Stromal cell of bone marrow (primary cell): ENCODE data around the gene PTGER2.
A peak's percentile ranks its signal among the peaks of the same experiment; 100 is the strongest.

Source experiments
- DNase-seq: peaks from one replicate; pipeline ENCODE4 v3.0.0-alpha.2; 2012; ENCODE audit warnings: low read depth

Gene PTGER2

DNA sequence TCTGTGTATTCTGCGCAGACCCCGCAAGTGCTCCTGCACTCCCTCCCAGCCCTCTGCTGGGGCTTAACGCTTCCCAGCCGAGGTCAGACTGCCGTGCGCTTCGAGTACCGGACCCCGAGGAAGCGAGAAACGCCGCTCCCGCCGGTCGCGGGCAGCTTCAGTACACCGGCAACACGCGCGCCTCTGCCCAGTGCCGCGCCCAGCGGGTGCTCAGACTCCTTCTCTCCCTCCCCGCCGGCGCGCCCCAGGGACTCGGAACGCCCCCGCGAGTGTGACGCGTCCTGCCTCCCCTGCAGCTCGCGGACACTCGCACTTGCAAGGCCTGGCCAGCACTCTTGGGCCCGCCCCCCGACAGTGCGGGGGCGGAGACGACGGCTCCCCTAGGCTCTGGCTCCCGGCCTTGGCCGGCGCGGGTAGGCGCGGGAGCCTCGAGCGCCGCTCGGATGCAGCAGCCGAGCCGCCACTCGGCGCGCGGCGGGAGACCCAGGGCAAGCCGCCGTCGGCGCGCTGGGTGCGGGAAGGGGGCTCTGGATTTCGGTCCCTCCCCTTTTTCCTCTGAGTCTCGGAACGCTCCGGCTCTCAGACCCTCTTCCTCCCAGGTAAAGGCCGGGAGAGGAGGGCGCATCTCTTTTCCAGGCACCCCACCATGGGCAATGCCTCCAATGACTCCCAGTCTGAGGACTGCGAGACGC, at the start of gene PTGER2:
Gene PTGER2 (plus strand): TSS at position 410 of the 692 bp plus-strand sequence. CDS start 237 bp downstream, at position 647.
- peak; percentile 74 for DNase-seq

DNA sequence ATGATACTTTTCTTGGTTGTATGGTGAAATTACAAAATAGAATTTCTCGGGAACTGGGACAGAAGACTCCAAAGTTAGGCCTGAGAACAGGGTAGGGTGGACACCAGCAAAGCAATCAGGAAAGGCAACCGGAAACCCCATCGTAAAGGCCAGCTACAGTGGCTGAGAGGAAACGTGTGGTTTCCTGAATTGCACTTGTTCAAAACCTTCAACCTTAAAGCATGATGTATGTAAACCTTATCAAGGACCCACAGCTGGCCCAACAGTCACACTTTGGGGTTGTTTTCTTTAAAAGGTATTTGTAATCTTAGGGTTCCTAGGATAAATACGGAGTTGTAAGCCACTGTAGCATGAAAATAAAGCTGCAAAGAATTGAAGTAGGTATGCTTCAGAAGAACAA, 48.9 kb upstream of the PTGER2 start:
- DNase-seq: no peak

GRCh38 chr14:52266179-52266578, 47.9 kb upstream of the PTGER2 start:
- DNase-seq: peak; percentile 98

DNA sequence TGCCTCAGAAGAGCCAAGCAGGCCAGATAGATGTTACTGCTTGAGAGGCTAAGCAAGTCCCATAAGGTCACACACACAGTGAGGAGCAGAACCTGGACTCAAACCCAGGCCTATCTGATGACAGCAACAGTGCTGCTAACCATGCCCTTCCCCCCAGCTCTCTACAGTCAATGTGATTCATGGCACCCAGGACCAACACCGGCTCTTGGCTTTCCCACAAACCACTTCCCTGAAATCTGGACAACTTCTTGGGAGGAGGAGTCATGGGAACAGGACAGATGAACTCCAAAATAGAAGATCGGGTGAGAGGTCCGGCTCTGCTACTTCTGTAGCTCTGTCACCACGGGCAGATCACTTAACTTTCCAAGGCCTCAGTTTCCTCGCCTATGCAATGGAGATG, 47.3 kb upstream of the PTGER2 start:
- DNase-seq: peak; percentile 83

- DNase-seq: no peak
Measured at GRCh38 chr14:52267501-52268278, 46.4 kb upstream of the PTGER2 start, which contains the start of gene PTGDR. PTGDR (plus strand) TSS chr14:52267698; CDS start chr14:52267815, 117 bp downstream.

DNA sequence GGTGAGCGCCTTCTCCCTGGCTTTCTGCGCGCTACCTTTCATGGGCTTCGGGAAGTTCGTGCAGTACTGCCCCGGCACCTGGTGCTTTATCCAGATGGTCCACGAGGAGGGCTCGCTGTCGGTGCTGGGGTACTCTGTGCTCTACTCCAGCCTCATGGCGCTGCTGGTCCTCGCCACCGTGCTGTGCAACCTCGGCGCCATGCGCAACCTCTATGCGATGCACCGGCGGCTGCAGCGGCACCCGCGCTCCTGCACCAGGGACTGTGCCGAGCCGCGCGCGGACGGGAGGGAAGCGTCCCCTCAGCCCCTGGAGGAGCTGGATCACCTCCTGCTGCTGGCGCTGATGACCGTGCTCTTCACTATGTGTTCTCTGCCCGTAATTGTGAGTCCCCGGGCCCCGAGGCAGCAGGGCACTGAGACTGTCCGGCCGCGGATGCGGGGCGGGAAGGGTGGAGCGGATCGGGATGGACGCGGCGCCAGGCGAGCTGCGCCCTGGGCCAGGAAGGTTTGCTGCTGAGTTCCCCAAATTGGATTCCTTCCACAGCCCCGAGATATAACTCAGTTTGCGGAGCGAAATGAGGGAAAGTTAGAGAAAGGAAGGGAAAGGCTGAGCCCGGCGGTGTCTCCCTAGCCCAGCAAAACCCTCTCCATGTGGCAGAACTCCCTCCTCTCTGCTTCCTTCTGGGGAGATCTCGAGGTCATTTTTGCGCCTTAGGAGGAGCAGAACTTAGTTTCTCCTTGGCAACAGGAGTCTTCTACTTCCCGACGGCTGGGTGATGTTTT, 45.6 kb upstream of the PTGER2 start:
- DNase-seq: no peak

- DNase-seq: no peak
Measured at GRCh38 chr14:52269100-52269499, 45.0 kb upstream of the PTGER2 start.

- DNase-seq: no peak
Measured at GRCh38 chr14:52269982-52270381, 44.1 kb upstream of the PTGER2 start.

DNA sequence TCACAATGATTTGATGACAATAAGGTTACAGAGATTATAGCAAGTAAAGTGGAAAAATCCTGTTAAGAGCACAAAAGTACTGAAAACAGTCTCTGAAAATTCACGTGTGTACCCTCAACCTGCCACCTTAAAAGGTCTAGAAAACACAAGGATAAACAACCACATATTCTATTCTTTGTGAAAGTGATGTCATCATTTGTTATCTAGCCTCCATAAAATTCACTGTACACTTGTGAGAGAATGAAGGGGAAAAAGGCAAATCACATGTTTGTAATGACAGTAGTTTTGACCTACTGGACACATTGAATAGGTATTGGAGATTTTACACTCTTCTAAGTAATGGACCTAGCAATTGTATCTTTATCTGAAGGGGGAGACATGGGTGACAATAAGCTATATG, 42.6 kb upstream of the PTGER2 start:
- no peak for DNase-seq

- no peak for DNase-seq
Measured at GRCh38 chr14:52272375-52272774, 41.7 kb upstream of the PTGER2 start.

DNA sequence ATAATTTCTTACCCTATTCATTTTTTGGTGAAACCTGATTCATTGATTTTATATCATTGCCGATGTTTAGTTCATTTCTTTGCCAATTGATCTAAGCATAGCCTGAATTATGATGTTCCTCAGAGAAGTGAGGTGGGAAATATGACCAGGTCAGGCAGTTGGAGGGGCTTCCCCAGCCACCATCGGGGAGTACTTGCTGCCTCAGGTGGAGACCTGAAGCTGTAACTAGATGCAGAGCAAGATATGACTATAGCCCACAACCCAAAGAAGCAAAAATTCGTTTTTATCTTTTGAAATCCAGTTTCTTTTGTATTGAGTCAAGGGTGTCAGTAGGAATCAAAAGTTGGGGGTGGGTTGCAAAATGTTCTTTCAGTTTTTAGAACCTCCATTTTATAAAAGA, 38.7 kb upstream of the PTGER2 start:
- no peak for DNase-seq

DNA sequence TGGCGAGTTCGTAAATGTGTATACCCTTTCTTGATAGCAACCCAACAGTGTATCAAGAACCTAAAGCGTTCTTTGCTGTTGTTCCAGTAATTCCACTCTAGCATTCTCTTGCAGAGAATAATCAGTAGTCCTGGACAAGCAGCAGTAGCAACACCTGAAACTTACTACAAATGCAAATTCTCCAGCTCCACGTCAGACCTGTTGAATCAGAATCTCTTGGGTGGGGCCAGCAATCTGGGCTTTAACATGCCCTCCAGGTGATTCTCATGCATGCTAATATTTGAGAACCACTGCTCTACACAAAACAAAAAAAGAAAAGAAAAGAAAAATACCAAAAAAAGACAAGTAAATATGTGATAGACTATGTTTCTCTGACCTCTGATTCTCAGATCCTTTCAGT, 36.6 kb upstream of the PTGER2 start:
- no peak for DNase-seq

DNA sequence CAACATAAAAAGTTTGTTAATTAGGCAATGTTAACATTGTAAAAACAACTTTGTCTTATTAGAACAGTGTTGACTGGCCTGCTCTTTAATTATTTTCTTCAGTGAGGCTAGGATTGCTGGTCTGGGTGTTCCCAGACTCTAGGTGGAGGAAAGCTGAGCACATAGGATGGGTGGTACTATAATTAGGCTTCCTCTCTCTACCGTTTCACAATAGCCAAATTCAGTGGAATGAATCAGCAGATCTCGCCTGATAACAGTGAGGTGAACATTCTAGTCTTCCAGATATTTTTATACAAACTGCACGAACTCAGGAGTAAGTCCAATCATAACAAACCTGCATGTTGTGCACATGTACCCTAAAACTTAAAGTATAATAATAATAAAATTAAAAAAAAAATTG, 34.7 kb upstream of the PTGER2 start:
- DNase-seq: no peak

- no peak for DNase-seq
Measured at GRCh38 chr14:52283099-52283498, 31.0 kb upstream of the PTGER2 start.

- DNase-seq: no peak
Measured at GRCh38 chr14:52286661-52287649, 27.2 kb upstream of the PTGER2 start.

DNA sequence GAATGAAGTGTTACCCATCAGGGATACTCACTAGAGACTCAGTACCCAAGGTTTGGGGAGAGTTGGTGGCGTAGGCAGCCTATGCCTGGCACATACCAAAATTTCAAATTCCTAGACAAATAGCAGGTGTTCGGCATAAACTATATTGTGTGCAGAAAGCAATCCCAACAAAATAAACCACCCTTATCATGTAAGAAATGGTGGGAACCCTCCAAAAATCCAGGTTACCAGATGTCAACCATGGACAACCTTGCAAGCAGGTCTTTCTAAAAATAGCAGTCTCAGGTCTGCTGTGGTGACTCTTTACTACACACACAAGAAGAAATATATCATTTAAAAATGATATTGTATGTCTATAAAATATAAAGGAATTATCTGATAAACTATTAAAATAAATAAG, 17.7 kb upstream of the PTGER2 start:
- DNase-seq: no peak

DNA sequence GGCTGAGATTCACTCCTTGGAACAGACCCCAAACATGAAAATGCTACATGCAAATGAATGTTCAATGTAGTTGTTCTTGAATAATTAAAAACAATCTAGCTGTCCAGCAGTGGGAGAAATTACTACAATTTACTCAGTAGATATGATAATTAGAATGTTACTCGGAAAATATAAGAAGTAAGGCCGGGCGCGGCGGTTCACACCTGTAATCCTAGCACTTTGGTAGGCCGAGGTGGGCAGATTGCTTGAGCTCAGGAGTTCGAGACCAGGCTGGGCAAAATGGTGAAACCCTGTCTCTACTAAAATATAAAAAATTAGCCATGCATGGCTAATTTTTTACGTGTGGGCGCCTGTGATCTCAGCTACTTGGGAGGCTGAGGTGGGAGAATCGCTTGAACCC, 15.3 kb upstream of the PTGER2 start:
- DNase-seq: no peak

DNA sequence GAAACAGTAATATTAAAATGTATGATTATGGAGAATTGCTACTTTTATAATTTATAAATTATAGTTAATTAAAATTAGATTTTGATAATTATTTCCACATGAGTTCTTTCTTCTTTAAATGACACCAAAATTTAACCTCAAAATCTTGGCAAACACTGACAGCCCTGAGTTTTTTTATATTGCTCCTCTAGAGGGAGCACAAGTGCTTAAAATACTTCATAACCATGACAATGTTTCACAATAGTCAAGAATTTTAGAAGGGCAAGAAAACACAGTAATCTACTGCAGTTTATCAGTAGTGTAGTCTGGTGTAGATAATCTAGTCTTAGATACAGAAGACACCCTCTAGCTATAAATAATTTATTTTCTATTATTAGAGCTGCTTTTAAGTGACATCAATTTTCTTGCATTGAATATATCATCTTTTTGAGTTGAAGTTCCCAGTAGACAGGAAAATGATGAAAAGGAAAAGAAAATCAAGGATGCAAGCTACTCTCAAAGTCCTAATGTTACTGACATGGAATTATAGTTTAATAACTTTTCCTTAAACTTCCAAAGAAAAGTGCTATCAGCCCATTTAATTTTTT, 14.3 kb upstream of the PTGER2 start:
- DNase-seq: no peak

GRCh38 chr14:52303236-52303635, 10.9 kb upstream of the PTGER2 start:
- DNase-seq: no peak

DNA sequence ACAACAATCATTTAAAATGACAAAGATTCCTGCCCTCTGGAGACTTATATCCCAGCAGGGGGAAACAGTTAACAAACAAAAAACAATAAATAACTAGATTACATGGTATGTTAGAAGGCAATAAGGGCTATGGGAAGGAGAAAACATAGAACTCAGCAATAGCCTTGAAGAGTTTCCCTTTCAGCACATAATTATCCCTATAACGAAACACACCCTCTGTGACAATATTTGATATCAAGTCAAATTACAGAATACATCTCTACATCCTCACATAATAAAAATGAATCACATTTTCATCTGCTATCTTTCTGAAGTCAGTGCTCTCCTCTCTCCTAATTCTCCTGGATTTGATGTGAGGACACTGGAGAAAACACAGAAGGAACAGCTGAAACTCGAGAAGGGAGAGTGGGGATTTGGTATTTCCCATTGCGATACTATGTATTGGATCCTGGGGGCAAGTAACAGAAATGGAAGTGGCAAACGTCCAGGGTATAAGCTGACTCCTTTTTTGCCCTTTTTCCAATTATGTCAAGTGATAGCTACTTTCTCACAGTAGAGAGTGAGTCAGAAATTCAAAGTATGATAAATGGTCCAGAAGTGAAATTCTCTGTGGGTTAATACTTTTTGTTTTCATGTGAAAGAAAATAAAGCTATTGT, 9.7 kb upstream of the PTGER2 start:
- DNase-seq: no peak

GRCh38 chr14:52305014-52305413, 9.1 kb upstream of the PTGER2 start:
- no peak for DNase-seq
